ENCODE results near the gene NRARP.

NRARP gene

GRCh38 chr9:137302118-137302448 is at the start of gene NRARP:
Gene NRARP, minus strand, starts transcription at chr9:137302271. Its CDS starts 343 bp downstream, at chr9:137301928.
- peak within 1 kb of the TSS; percentile 39 for H3K4me3 ChIP-seq (ENCODE audit: low read depth, low read length)
- peak; percentile 90 for DNase-seq (ENCODE audit: low read depth)
- no peak for TF ChIP-seq CTCF (IDR thresholded peaks at IDR 0.05; ENCODE audit: insufficient read depth, low read depth, low read length, missing control alignments)

- TF ChIP-seq CTCF (IDR thresholded peaks at IDR 0.05; ENCODE audit: insufficient read depth, low read depth, low read length, missing control alignments): no peak
- H3K4me3 ChIP-seq (ENCODE audit: low read depth, low read length): no peak overlapping the region
- DNase-seq (ENCODE audit: low read depth): no peak
Observed at GRCh38 chr9:137350696-137351584, 48.9 kb upstream of the NRARP start.

GRCh38 chr9:137349471-137350033 is 47.5 kb upstream of the NRARP start:
- TF ChIP-seq CTCF (IDR thresholded peaks at IDR 0.05; ENCODE audit: insufficient read depth, low read depth, low read length, missing control alignments): no peak

GRCh38 chr9:137348769-137349470 is 46.8 kb upstream of the NRARP start:
- no peak for DNase-seq (ENCODE audit: low read depth)
- TF ChIP-seq CTCF (IDR thresholded peaks at IDR 0.05; ENCODE audit: insufficient read depth, low read depth, low read length, missing control alignments): no peak
- H3K4me3 ChIP-seq (ENCODE audit: low read depth, low read length): no peak overlapping the region

More at GRCh38 chr9:137349471-137350033, 47.5 kb upstream of the NRARP start:
- no peak for DNase-seq (ENCODE audit: low read depth)
- H3K4me3 ChIP-seq (ENCODE audit: low read depth, low read length): no peak overlapping the region

- TF ChIP-seq CTCF (IDR thresholded peaks at IDR 0.05; ENCODE audit: insufficient read depth, low read depth, low read length, missing control alignments): no peak
- no peak overlapping the region for H3K4me3 ChIP-seq (ENCODE audit: low read depth, low read length)
- DNase-seq (ENCODE audit: low read depth): no peak
Observed at GRCh38 chr9:137347928-137348327, 45.9 kb upstream of the NRARP start.

- no peak for DNase-seq (ENCODE audit: low read depth)
- no peak overlapping the region for H3K4me3 ChIP-seq (ENCODE audit: low read depth, low read length)
- TF ChIP-seq CTCF (IDR thresholded peaks at IDR 0.05; ENCODE audit: insufficient read depth, low read depth, low read length, missing control alignments): no peak
Observed at GRCh38 chr9:137342482-137342881, 40.4 kb upstream of the NRARP start.

Measured in GM12865 (cell line).